ENCODE results near the gene PRDM10.

DNA sequence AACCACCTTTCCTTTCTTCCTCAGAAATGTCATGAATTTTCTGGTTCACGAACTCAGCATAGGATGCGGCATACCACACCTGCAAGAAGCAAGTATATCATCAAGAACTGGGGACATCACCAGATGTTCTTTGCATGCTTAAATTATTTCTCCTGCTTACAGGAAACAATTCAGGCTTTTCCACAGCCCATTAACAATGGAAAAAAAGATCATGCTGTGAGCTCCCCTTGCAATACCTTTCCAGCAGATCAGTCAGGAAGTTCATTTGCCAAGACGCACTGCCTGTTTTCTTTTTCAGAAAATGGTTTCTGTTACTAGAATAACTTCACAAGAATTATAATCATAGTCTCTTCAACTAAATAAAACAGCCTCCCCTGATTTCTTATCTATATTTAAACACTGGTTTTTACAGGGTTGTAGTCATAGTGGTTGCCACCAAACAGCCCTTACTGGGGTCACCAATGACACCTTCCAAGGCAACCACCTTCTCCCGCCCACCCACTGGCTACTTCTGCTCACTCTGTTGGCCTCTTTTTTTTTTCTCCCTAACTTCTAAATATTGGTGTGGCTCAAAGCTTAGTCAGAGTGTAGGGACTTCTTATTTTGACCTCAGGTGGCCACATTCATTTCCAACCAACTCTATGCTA, 64.9 kb downstream of the PRDM10 start:
- TF ChIP-seq, protein P1, sequence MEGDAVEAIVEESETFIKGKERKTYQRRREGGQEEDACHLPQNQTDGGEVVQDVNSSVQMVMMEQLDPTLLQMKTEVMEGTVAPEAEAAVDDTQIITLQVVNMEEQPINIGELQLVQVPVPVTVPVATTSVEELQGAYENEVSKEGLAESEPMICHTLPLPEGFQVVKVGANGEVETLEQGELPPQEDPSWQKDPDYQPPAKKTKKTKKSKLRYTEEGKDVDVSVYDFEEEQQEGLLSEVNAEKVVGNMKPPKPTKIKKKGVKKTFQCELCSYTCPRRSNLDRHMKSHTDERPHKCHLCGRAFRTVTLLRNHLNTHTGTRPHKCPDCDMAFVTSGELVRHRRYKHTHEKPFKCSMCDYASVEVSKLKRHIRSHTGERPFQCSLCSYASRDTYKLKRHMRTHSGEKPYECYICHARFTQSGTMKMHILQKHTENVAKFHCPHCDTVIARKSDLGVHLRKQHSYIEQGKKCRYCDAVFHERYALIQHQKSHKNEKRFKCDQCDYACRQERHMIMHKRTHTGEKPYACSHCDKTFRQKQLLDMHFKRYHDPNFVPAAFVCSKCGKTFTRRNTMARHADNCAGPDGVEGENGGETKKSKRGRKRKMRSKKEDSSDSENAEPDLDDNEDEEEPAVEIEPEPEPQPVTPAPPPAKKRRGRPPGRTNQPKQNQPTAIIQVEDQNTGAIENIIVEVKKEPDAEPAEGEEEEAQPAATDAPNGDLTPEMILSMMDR (IDR thresholded peaks at IDR 0.05; ENCODE audit: borderline replicate concordance, extremely low read depth, low read length, poor library complexity, severe bottlenecking), result no peak
- no peak for TF ChIP-seq EZH2 (IDR thresholded peaks at IDR 0.05; ENCODE audit: borderline replicate concordance, low read depth, low read length, severe bottlenecking)
